ENCODE results near the gene KCNQ1. TPM values are rescaled to one million over a fixed set of nuclear protein-coding genes. Genes with fewer than 3 reads are reported as not detected.

Gene KCNQ1
- total RNA-seq, 3 donors from 2014 or later (not counting 1 experiment from before 2014, with no cell fraction given) = 1.9 to 7.8 (median 3.3) TPM

- peaks cover 0 to 4% of the 10 kb centered on the region in 2 donors for H3K9me3 Mint-ChIP-seq
- intact Hi-C loops (cut with micrococcal nuclease) = no loop called here
- Histone ChIP-seq H3K36me3 (ENCODE audit: control insufficient read depth, insufficient read depth, low read length) (no peaks in the 10 kb centered on the region), H3K4me3 (ENCODE audit: low read length) (no peak overlapping the region), H3K27me3 (ENCODE audit: control insufficient read depth, insufficient read depth, low read length) (no peaks in the 10 kb centered on the region), H3K9me3 (ENCODE audit: control insufficient read depth, insufficient read depth, low read length) (peaks cover 5% of the 10 kb centered on the region), H3K27ac (ENCODE audit: low read length) (no peak overlapping the region), H3K4me1 (ENCODE audit: control insufficient read depth, insufficient read depth, low read length) (no peaks in the 10 kb centered on the region)
- H3K4me3 Mint-ChIP-seq = no peak overlapping the region
- H3K36me3 Mint-ChIP-seq = no peaks in the 10 kb centered on the region
- no peaks in the 10 kb centered on the region for H3K27me3 Mint-ChIP-seq (ENCODE audit: low read depth in 2 of 2)
- H3K4me1 Mint-ChIP-seq = peaks cover 0 to 10% of the 10 kb centered on the region in 2 donors
- DNase-seq (no peak), ATAC-seq (no peak)
- TF ChIP-seq CTCF (IDR thresholded peaks at IDR 0.05) = no peak
- 82% methylated on average over 9 of the region's 9 CpGs for WGBS (ENCODE audit: insufficient coverage)
- no peak overlapping the region for H3K27ac Mint-ChIP-seq
Measured at GRCh38 chr11:2664376-2664775, 219.6 kb downstream of the KCNQ1 start.

GRCh38 chr11:2664791-2665525, 220.2 kb downstream of the KCNQ1 start:
- Mint-ChIP-seq H3K36me3 (no peaks in the 10 kb centered on the region), H3K4me3 (no peak overlapping the region), H3K27me3 (ENCODE audit: low read depth in 2 of 2) (no peaks in the 10 kb centered on the region), H3K9me3 (peaks cover 0 to 4% of the 10 kb centered on the region in 2 donors), H3K4me1 (peaks cover 0 to 10% of the 10 kb centered on the region in 2 donors), H3K27ac (no peak overlapping the region)
- ATAC-seq = no peak
- no peak overlapping the region for H3K27ac ChIP-seq (ENCODE audit: low read length)
- no peaks in the 10 kb centered on the region for H3K4me1 ChIP-seq (ENCODE audit: control insufficient read depth, insufficient read depth, low read length)
- TF ChIP-seq CTCF (IDR thresholded peaks at IDR 0.05) = no peak
- DNase-seq = no peak
- no peaks in the 10 kb centered on the region for H3K36me3 ChIP-seq (ENCODE audit: control insufficient read depth, insufficient read depth, low read length)
- H3K27me3 ChIP-seq (ENCODE audit: control insufficient read depth, insufficient read depth, low read length) = no peaks in the 10 kb centered on the region
- peaks cover 5% of the 10 kb centered on the region for H3K9me3 ChIP-seq (ENCODE audit: control insufficient read depth, insufficient read depth, low read length)
- no peak overlapping the region for H3K4me3 ChIP-seq (ENCODE audit: low read length)
- intact Hi-C loops (cut with micrococcal nuclease) = no loop called here
- 94% methylated on average over 14 of the region's 14 CpGs for WGBS (ENCODE audit: insufficient coverage)

GRCh38 chr11:2665526-2666400, 221.0 kb downstream of the KCNQ1 start:
- Histone ChIP-seq H3K9me3 (ENCODE audit: control insufficient read depth, insufficient read depth, low read length) (peaks cover 5% of the 10 kb centered on the region), H3K36me3 (ENCODE audit: control insufficient read depth, insufficient read depth, low read length) (no peaks in the 10 kb centered on the region), H3K4me3 (ENCODE audit: low read length) (no peak overlapping the region), H3K27me3 (ENCODE audit: control insufficient read depth, insufficient read depth, low read length) (no peaks in the 10 kb centered on the region), H3K4me1 (ENCODE audit: control insufficient read depth, insufficient read depth, low read length) (no peaks in the 10 kb centered on the region), H3K27ac (ENCODE audit: low read length) (no peak overlapping the region)
- no peak for ATAC-seq
- H3K9me3 Mint-ChIP-seq = peaks cover 0 to 2% of the 10 kb centered on the region in 2 donors
- H3K27me3 Mint-ChIP-seq (ENCODE audit: low read depth in 2 of 2) = no peaks in the 10 kb centered on the region
- no peak overlapping the region for H3K4me3 Mint-ChIP-seq
- 96% methylated on average over 11 of the region's 11 CpGs for WGBS (ENCODE audit: insufficient coverage)
- DNase-seq = no peak
- intact Hi-C loops (cut with micrococcal nuclease) = no loop called here
- peaks cover 0 to 10% of the 10 kb centered on the region in 2 donors for H3K4me1 Mint-ChIP-seq
- no peaks in the 10 kb centered on the region for H3K36me3 Mint-ChIP-seq
- H3K27ac Mint-ChIP-seq = no peak overlapping the region
- no peak for TF ChIP-seq CTCF (IDR thresholded peaks at IDR 0.05)
